K562 (cell line): Measurements from ENCODE around the gene MPND. TPM values are rescaled to one million over a fixed set of nuclear protein-coding genes. Genes with fewer than 3 reads are reported as not detected.

ENCODE experiments used
- ASH1L ChIP-seq: fragments of 450-650 bp; IDR thresholded peaks from 2 replicates; pipeline ENCODE4 v1.6.1; 2018; ENCODE audit warnings: borderline replicate concordance, mild to moderate bottlenecking, low read depth; ENCODE audit not compliant: partially characterized antibody
- BRCA1 ChIP-seq, 2 experiments: fragments of 450-650 bp in 1 of 2; sonication (generic) in 1 of 2; formaldehyde crosslinking in 1 of 2; IDR thresholded peaks; 2 replicates each; pipeline versions ENCODE4 v1.5.0 to v1.6.1; 2017 to 2020; ENCODE audit warnings: mild to moderate bottlenecking in 1 of 2, missing genetic modification reagents in 1 of 2
- EHMT2 ChIP-seq: fragments of 450-650 bp; IDR thresholded peaks from 2 replicates; pipeline ENCODE4 v1.6.1; 2018; ENCODE audit warnings: antibody characterized with exemption
- EP400 ChIP-seq: fragments of 450-650 bp; IDR thresholded peaks from 2 replicates; pipeline ENCODE4 v1.6.1; 2017; ENCODE audit warnings: antibody characterized with exemption, mild to moderate bottlenecking, moderate library complexity
- FOXA1 ChIP-seq: fragments of 450-650 bp; IDR thresholded peaks from 2 replicates; pipeline ENCODE4 v1.6.1; 2016; ENCODE audit warnings: mild to moderate bottlenecking, borderline replicate concordance
- GABPB2 ChIP-seq: fragments of 250-450 bp; sonication (Bioruptor Pico); conservative IDR thresholded peaks from 2 replicates; pipeline ENCODE4 v1.5.1; 2021; ENCODE audit warnings: mild to moderate bottlenecking
- GATAD2A ChIP-seq: fragments of 450-650 bp; IDR thresholded peaks from 2 replicates; pipeline ENCODE4 v1.6.1; 2017
- IFI16 ChIP-seq: fragments of 250-450 bp; sonication (Bioruptor Pico); IDR thresholded peaks from 2 replicates; pipeline ENCODE4 v2.1.2; 2022; ENCODE audit warnings: mild to moderate bottlenecking, inconsistent platforms
- KLF6 ChIP-seq: fragments of 250-450 bp; sonication (Bioruptor Pico); IDR thresholded peaks from 2 replicates; pipeline ENCODE4 v1.4.0; 2020; ENCODE audit warnings: mild to moderate bottlenecking, moderate library complexity, borderline replicate concordance
- MCM5 ChIP-seq: fragments of 450-650 bp; IDR thresholded peaks from 2 replicates; pipeline ENCODE4 v1.6.1; 2016; ENCODE audit warnings: low read depth
- MCM7 ChIP-seq, 2 experiments: fragments of 450-650 bp; IDR thresholded peaks; 2 replicates each; pipeline ENCODE4 v1.6.1; 2016 to 2018
- MITF ChIP-seq: IDR thresholded peaks from 2 replicates; pipeline ENCODE4 v1.6.1; 2014; ENCODE audit warnings: antibody characterized with exemption
- SIRT6 ChIP-seq: IDR thresholded peaks from one replicate; pipeline ENCODE4 v1.6.1; 2012; ENCODE audit warnings: low read depth, mild to moderate bottlenecking, control low read depth, inconsistent platforms, low read length, moderate library complexity
- SMC3 ChIP-seq: conservative IDR thresholded peaks from 2 replicates; pipeline ENCODE4 v1.6.1; 2011; ENCODE audit warnings: low read depth, low read length, improper control_type of control experiment; ENCODE audit not compliant: insufficient read depth
- TAF9B ChIP-seq: fragments of 450-650 bp; IDR thresholded peaks from 2 replicates; pipeline ENCODE4 v1.6.1; 2018; ENCODE audit warnings: mild to moderate bottlenecking; ENCODE audit not compliant: partially characterized antibody
- TAL1 ChIP-seq: fragments of 450-650 bp; IDR thresholded peaks from 2 replicates; pipeline ENCODE4 v1.6.1; 2016; ENCODE audit warnings: mild to moderate bottlenecking
- ZBTB43 ChIP-seq: sonication (generic); formaldehyde crosslinking; IDR thresholded peaks from 2 replicates; pipeline ENCODE4 v1.8.0; 2023; ENCODE audit warnings: mild to moderate bottlenecking, missing genetic modification reagents
- ZNF146 ChIP-seq: IDR thresholded peaks from one replicate; pipeline ENCODE4 v1.6.1; 2018; ENCODE audit warnings: missing compliant biosample characterization; ENCODE audit not compliant: unreplicated experiment
- ZNF584 ChIP-seq: fragments of 200-800 bp; sonication (Bioruptor generic); IDR thresholded peaks from 2 replicates; pipeline ENCODE4 v1.6.1; 2016; ENCODE audit warnings: low read depth, mild to moderate bottlenecking, missing genetic modification characterization, missing compliant biosample characterization
- ZNF79 ChIP-seq: fragments of 250-450 bp; sonication (Bioruptor Pico); IDR thresholded peaks from 2 replicates; pipeline ENCODE4 v1.4.0; 2020; ENCODE audit warnings: low read depth, mild to moderate bottlenecking, moderate library complexity
- polyA plus RNA-seq, 8 experiments: library from polyadenylated mRNA; depleted of rRNA in 4 of 8; stranded (reverse) in 5 of 8; unstranded in 3 of 8; fragments of >200 nt; fragmentation: Nextera tagmentation in 2 of 8; fragmentation: Illumina TruSeq in 1 of 8; extraction: Ambion mirVana in 2 of 8; extraction: Trizol in 1 of 8; gene quantifications; 2 replicates each; pipeline versions ENCODE4 v1.2.1 to v1.2.3, GENCODE V29; 2011 to 2014; ENCODE audit warnings: inconsistent platforms in 1 of 8, missing spikeins in 1 of 8
- total RNA-seq, 7 experiments: library from RNA; depleted of rRNA in 6 of 7; stranded (reverse); fragments of >200 nt in 6 of 7; fragmentation: Illumina TruSeq in 2 of 7; extraction: Trizol in 2 of 7; gene quantifications; 2 replicates each; pipeline versions ENCODE4 v1.2.1 to v1.2.3, GENCODE V29; 2011 to 2021; ENCODE audit warnings: low replicate concordance in 1 of 7
- TF ChIP-seq, protein P1 (sequence below): sonication (generic); formaldehyde crosslinking; IDR thresholded peaks from 2 replicates; pipeline ENCODE4 v1.9.0; 2022; ENCODE audit warnings: mild to moderate bottlenecking, missing genetic modification reagents
- TF ChIP-seq, protein P2 (sequence below): sonication (generic); formaldehyde crosslinking; IDR thresholded peaks from 2 replicates; pipeline ENCODE4 v1.8.0; 2022; ENCODE audit warnings: mild to moderate bottlenecking, missing genetic modification reagents

The MPND gene
- total and polyA plus RNA-seq, 9 of the 15 experiments (the other 6 are each of a cell fraction or from before 2014, with no cell fraction given) = 0.25 to 14.0 (median 3.9) TPM

GRCh38 chr19:4374498-4375163 is 31.3 kb downstream of the MPND start (continued):
- TF ChIP-seq BRCA1 (IDR thresholded peaks at IDR 0.05) (no peak), BRCA1 (CRISPR knock-in tag; IDR thresholded peaks at IDR 0.05) (no peak), TAL1 (no peak; the same call in 1 of the 2 replicates), MCM5 (no peak), ASH1L (no peak), TAF9B (peak; percentile 96), GATAD2A (peak; percentile 95), ZNF146 (CRISPR knock-in tag) (no peak), MCM7 (IDR thresholded peaks at IDR 0.05) (no peak), ZNF584 (CRISPR knock-in tag) (peak; percentile 66; the same call in 1 of the 2 replicates), SMC3 (no peak), EHMT2 (no peak), FOXA1 (no peak), IFI16 (CRISPR knock-in tag) (peak; percentile 79), ZBTB43 (peak; percentile 84; the same call in 1 of the 2 replicates), GABPB2 (CRISPR knock-in tag) (no peak; the same call in 1 of the 2 replicates), MITF (no peak), ZNF79 (CRISPR knock-in tag) (peak; percentile 68; the same call in 1 of the 2 replicates), SIRT6 (no peak), KLF6 (CRISPR knock-in tag) (peak; percentile 88; the same call in 1 of the 2 replicates), EP400 (peak; percentile 97)
- TF ChIP-seq, protein P1, sequence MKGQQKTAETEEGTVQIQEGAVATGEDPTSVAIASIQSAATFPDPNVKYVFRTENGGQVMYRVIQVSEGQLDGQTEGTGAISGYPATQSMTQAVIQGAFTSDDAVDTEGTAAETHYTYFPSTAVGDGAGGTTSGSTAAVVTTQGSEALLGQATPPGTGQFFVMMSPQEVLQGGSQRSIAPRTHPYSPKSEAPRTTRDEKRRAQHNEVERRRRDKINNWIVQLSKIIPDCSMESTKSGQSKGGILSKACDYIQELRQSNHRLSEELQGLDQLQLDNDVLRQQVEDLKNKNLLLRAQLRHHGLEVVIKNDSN (CRISPR knock-in tag) = peak; percentile 78
- TF ChIP-seq, protein P2, sequence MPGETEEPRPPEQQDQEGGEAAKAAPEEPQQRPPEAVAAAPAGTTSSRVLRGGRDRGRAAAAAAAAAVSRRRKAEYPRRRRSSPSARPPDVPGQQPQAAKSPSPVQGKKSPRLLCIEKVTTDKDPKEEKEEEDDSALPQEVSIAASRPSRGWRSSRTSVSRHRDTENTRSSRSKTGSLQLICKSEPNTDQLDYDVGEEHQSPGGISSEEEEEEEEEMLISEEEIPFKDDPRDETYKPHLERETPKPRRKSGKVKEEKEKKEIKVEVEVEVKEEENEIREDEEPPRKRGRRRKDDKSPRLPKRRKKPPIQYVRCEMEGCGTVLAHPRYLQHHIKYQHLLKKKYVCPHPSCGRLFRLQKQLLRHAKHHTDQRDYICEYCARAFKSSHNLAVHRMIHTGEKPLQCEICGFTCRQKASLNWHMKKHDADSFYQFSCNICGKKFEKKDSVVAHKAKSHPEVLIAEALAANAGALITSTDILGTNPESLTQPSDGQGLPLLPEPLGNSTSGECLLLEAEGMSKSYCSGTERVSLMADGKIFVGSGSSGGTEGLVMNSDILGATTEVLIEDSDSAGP (CRISPR knock-in tag) = no peak; the same call in 1 of the 2 replicates
